ENCODE measurements around the gene KRTAP19-4.

- TF ChIP-seq CTCF (optimal IDR thresholded peaks at IDR 0.05 in 1 of 3, IDR thresholded peaks at IDR 0.05 in 1 of 3, conservative IDR thresholded peaks at IDR 0.05 in 1 of 3; ENCODE audit: extremely low read depth in 1 of 3, insufficient read depth in 2 of 3, low read length in 3 of 3), result no peak
- TF ChIP-seq EZH2 (IDR thresholded peaks at IDR 0.05; ENCODE audit: low read length), result no peak
These were observed 19.0 kb downstream of the KRTAP19-4 start for GRCh38 chr21:30478004-30478403.

Measured in keratinocyte (primary cell).